ENCODE measurements around the gene CHID1.

GRCh38 chr11:954392-955153, 44.0 kb upstream of the CHID1 start:
- TF ChIP-seq, protein P1, sequence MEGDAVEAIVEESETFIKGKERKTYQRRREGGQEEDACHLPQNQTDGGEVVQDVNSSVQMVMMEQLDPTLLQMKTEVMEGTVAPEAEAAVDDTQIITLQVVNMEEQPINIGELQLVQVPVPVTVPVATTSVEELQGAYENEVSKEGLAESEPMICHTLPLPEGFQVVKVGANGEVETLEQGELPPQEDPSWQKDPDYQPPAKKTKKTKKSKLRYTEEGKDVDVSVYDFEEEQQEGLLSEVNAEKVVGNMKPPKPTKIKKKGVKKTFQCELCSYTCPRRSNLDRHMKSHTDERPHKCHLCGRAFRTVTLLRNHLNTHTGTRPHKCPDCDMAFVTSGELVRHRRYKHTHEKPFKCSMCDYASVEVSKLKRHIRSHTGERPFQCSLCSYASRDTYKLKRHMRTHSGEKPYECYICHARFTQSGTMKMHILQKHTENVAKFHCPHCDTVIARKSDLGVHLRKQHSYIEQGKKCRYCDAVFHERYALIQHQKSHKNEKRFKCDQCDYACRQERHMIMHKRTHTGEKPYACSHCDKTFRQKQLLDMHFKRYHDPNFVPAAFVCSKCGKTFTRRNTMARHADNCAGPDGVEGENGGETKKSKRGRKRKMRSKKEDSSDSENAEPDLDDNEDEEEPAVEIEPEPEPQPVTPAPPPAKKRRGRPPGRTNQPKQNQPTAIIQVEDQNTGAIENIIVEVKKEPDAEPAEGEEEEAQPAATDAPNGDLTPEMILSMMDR (conservative IDR thresholded peaks at IDR 0.05 in 1 of 2, IDR thresholded peaks at IDR 0.05 in 1 of 2; ENCODE audit: low read depth in 1 of 2, low read length in 2 of 2) = no peak
- no peak for TF ChIP-seq EZH2 (IDR thresholded peaks at IDR 0.05; ENCODE audit: low read length, missing control alignments)
